Stimulated activated effector memory CD8-positive, alpha-beta T cell treated with anti-CD3 and anti-CD28 coated beads, Interleukin-12 subunit alpha, Interleukin-12 subunit beta, amount 100 ng/mL, for 72 hours (primary cell): ENCODE measurements around the gene CHSY1.

Source experiments
- ATAC-seq: fragments of 150-1000 bp; cut with Tn5 transposase; 2 replicates; pipeline ENCODE4 v1.10.0; 2021
- DNase-seq, 2 donors: peaks; one replicate each; pipeline ENCODE4 v3.0.0; 2021 to 2022; ENCODE audit warnings: low spot score in 2 of 2
- H3K27ac Mint-ChIP-seq: one replicate; pipeline ENCODE4 v1.8.0; 2022; ENCODE audit warnings: mild to moderate bottlenecking, mixed read lengths
- H3K36me3 Mint-ChIP-seq: one replicate; pipeline ENCODE4 v1.8.0; 2022; ENCODE audit warnings: mild to moderate bottlenecking, mixed read lengths
- H3K4me1 Mint-ChIP-seq: one replicate; pipeline ENCODE4 v1.8.0; 2022; ENCODE audit warnings: mixed read lengths
- H3K4me3 Mint-ChIP-seq: one replicate; pipeline ENCODE4 v1.8.0; 2022; ENCODE audit warnings: mild to moderate bottlenecking, mixed read lengths
- H3K9me3 Mint-ChIP-seq: one replicate; pipeline ENCODE4 v1.8.0; 2022; ENCODE audit warnings: mixed read lengths

CHSY1 gene

GRCh38 chr15:101142711-101143110, 109.1 kb downstream of the CHSY1 start:
- H3K4me3 Mint-ChIP-seq, result no peak overlapping the region
- peaks cover 19% of the 10 kb centered on the region for H3K4me1 Mint-ChIP-seq
- H3K9me3 Mint-ChIP-seq, result no peaks in the 10 kb centered on the region
- no peak for ATAC-seq
- no peak for DNase-seq
- H3K36me3 Mint-ChIP-seq, result no peaks in the 10 kb centered on the region
- H3K27ac Mint-ChIP-seq, result peak overlapping the region; percentile 38

- Mint-ChIP-seq H3K4me3 (no peak overlapping the region), H3K4me1 (peaks cover 26% of the 10 kb centered on the region), H3K9me3 (no peaks in the 10 kb centered on the region), H3K36me3 (no peaks in the 10 kb centered on the region), H3K27ac (peak overlapping the region; percentile 38)
- ATAC-seq (no peak), DNase-seq (no peak)
Observed at GRCh38 chr15:101141926-101142527, 109.8 kb downstream of the CHSY1 start.

- DNase-seq, result no peak
- Mint-ChIP-seq H3K4me3 (no peak overlapping the region), H3K27ac (no peak overlapping the region), H3K4me1 (peaks cover 33% of the 10 kb centered on the region), H3K9me3 (no peaks in the 10 kb centered on the region), H3K36me3 (no peaks in the 10 kb centered on the region)
- ATAC-seq, result no peak
Observed at GRCh38 chr15:101140697-101141065, 111.2 kb downstream of the CHSY1 start.

GRCh38 chr15:101139986-101140696, 111.7 kb downstream of the CHSY1 start:
- no peak overlapping the region for H3K27ac Mint-ChIP-seq
- DNase-seq (no peak), ATAC-seq (no peak)
- no peaks in the 10 kb centered on the region for H3K36me3 Mint-ChIP-seq
- H3K9me3 Mint-ChIP-seq, result no peaks in the 10 kb centered on the region
- no peak overlapping the region for H3K4me3 Mint-ChIP-seq
- peaks cover 38% of the 10 kb centered on the region for H3K4me1 Mint-ChIP-seq

- Mint-ChIP-seq H3K36me3 (no peaks in the 10 kb centered on the region), H3K27ac (peak overlapping the region; percentile 44), H3K4me1 (peaks cover 38% of the 10 kb centered on the region)
Observed at GRCh38 chr15:101138913-101139880, 112.7 kb downstream of the CHSY1 start.

GRCh38 chr15:101138086-101138660, 113.7 kb downstream of the CHSY1 start:
- Mint-ChIP-seq H3K4me1 (peaks cover 38% of the 10 kb centered on the region), H3K4me3 (no peak overlapping the region), H3K36me3 (no peaks in the 10 kb centered on the region), H3K27ac (peak overlapping the region; percentile 44), H3K9me3 (no peaks in the 10 kb centered on the region)
- DNase-seq (no peak), ATAC-seq (no peak)

More at GRCh38 chr15:101138913-101139880, 112.7 kb downstream of the CHSY1 start:
- H3K4me3 Mint-ChIP-seq, result no peak overlapping the region
- H3K9me3 Mint-ChIP-seq, result no peaks in the 10 kb centered on the region
- ATAC-seq (no peak), DNase-seq (no peak)

- H3K4me1 Mint-ChIP-seq, result peaks cover 38% of the 10 kb centered on the region
- peak overlapping the region; percentile 23 for H3K27ac Mint-ChIP-seq
- no peaks in the 10 kb centered on the region for H3K9me3 Mint-ChIP-seq
- no peaks in the 10 kb centered on the region for H3K36me3 Mint-ChIP-seq
- DNase-seq, result no peak
- H3K4me3 Mint-ChIP-seq, result no peak overlapping the region
- peak; percentile 56 for ATAC-seq
Observed at GRCh38 chr15:101137312-101137940, 114.4 kb downstream of the CHSY1 start.

GRCh38 chr15:101136381-101137268, 115.2 kb downstream of the CHSY1 start:
- Mint-ChIP-seq H3K4me3 (no peak overlapping the region), H3K9me3 (no peaks in the 10 kb centered on the region), H3K27ac (peak overlapping the region; percentile 23), H3K4me1 (peaks cover 38% of the 10 kb centered on the region), H3K36me3 (no peaks in the 10 kb centered on the region)
- DNase-seq (no peak), ATAC-seq (no peak)

- peak; percentile 28 to 66 for DNase-seq
- no peaks in the 10 kb centered on the region for H3K9me3 Mint-ChIP-seq
- H3K4me3 Mint-ChIP-seq, result peak overlapping the region; percentile 34
- peak overlapping the region; percentile 52 for H3K27ac Mint-ChIP-seq
- peak; percentile 85 for ATAC-seq
- no peaks in the 10 kb centered on the region for H3K36me3 Mint-ChIP-seq
- H3K4me1 Mint-ChIP-seq, result peaks cover 44% of the 10 kb centered on the region
Observed at GRCh38 chr15:101135532-101136166, 116.2 kb downstream of the CHSY1 start.

- Mint-ChIP-seq H3K27ac (no peak overlapping the region), H3K9me3 (no peaks in the 10 kb centered on the region), H3K36me3 (no peaks in the 10 kb centered on the region), H3K4me3 (no peak overlapping the region), H3K4me1 (peaks cover 44% of the 10 kb centered on the region)
- no peak for ATAC-seq
- no peak for DNase-seq
Observed at GRCh38 chr15:101134780-101135179, 117.1 kb downstream of the CHSY1 start.

- no peak overlapping the region for H3K4me3 Mint-ChIP-seq
- DNase-seq (no peak), ATAC-seq (no peak)
- H3K9me3 Mint-ChIP-seq, result no peaks in the 10 kb centered on the region
- H3K27ac Mint-ChIP-seq, result peak overlapping the region; percentile 71
- H3K36me3 Mint-ChIP-seq, result no peaks in the 10 kb centered on the region
- peaks cover 42% of the 10 kb centered on the region for H3K4me1 Mint-ChIP-seq
Observed at GRCh38 chr15:101133751-101134261, 118.0 kb downstream of the CHSY1 start.

GRCh38 chr15:101133181-101133460, 118.7 kb downstream of the CHSY1 start:
- H3K4me1 Mint-ChIP-seq, result peaks cover 42% of the 10 kb centered on the region
- no peak overlapping the region for H3K4me3 Mint-ChIP-seq
- H3K27ac Mint-ChIP-seq, result peak overlapping the region; percentile 71

GRCh38 chr15:101132390-101133180, 119.3 kb downstream of the CHSY1 start:
- Mint-ChIP-seq H3K9me3 (no peaks in the 10 kb centered on the region), H3K36me3 (peaks cover 2% of the 10 kb centered on the region), H3K4me1 (peaks cover 44% of the 10 kb centered on the region), H3K27ac (no peak overlapping the region), H3K4me3 (no peak overlapping the region)
- ATAC-seq (no peak), DNase-seq (no peak)

More at GRCh38 chr15:101133181-101133460, 118.7 kb downstream of the CHSY1 start:
- no peak for DNase-seq
- H3K9me3 Mint-ChIP-seq, result no peaks in the 10 kb centered on the region
- ATAC-seq, result no peak
- no peaks in the 10 kb centered on the region for H3K36me3 Mint-ChIP-seq
